GM21619 (cell line): ENCODE data around the gene HAT1.

Experiments used
- ATAC-seq: cut with Tn5 transposase; IDR thresholded peaks from one replicate; pipeline ENCODE4 v1.9.1; 2021; ENCODE audit not compliant: unreplicated experiment

The HAT1 gene

GRCh38 chr2:172021955-172022354, 99.7 kb downstream of the HAT1 start:
- ATAC-seq: no peak

- ATAC-seq: no peak
Measured at GRCh38 chr2:172031536-172031935, 109.3 kb downstream of the HAT1 start.
